ENCODE data around the gene TTLL10.
A peak's percentile ranks its signal among the peaks of the same experiment; 100 is the strongest.

Gene TTLL10

GRCh38 chr1:1223321-1223720 lies 49.6 kb downstream of the TTLL10 start:
- no peak for DNase-seq

- no peak for DNase-seq
Measured at GRCh38 chr1:1223891-1224290, 50.2 kb downstream of the TTLL10 start.

GRCh38 chr1:1225238-1225845 lies 51.7 kb downstream of the TTLL10 start:
- no peak for DNase-seq

GRCh38 chr1:1225913-1226312 lies 52.2 kb downstream of the TTLL10 start:
- no peak for DNase-seq

GRCh38 chr1:1226566-1227362 lies 53.1 kb downstream of the TTLL10 start:
- DNase-seq: no peak

GRCh38 chr1:1227386-1227785 lies 53.7 kb downstream of the TTLL10 start:
- no peak for DNase-seq

- no peak for DNase-seq
Measured at GRCh38 chr1:1228187-1228586, 54.5 kb downstream of the TTLL10 start.

GRCh38 chr1:1228596-1229321 lies 55.1 kb downstream of the TTLL10 start:
- DNase-seq: no peak

- no peak for DNase-seq
Measured at GRCh38 chr1:1229770-1230169, 56.1 kb downstream of the TTLL10 start.

- peak; percentile 39 for DNase-seq
Measured at GRCh38 chr1:1230656-1231399, 57.1 kb downstream of the TTLL10 start.

- DNase-seq: peak; percentile 97
Measured at GRCh38 chr1:1231400-1232207, 57.9 kb downstream of the TTLL10 start, which contains the start of gene SDF4. Gene SDF4 (minus strand): TSS chr1:1232001. CDS start chr1:1228772, 3,229 bp downstream.

GRCh38 chr1:1232208-1232795 lies 58.6 kb downstream of the TTLL10 start, which contains the start of gene B3GALT6:
Gene B3GALT6 (plus strand): TSS chr1:1232237. CDS start chr1:1232279, 42 bp downstream.
- DNase-seq: no peak

GRCh38 chr1:1232796-1233566 lies 59.3 kb downstream of the TTLL10 start:
- DNase-seq: no peak

- DNase-seq: no peak
Measured at GRCh38 chr1:1233567-1233892, 59.9 kb downstream of the TTLL10 start.

GRCh38 chr1:1234180-1234808 lies 60.6 kb downstream of the TTLL10 start:
- DNase-seq: no peak

- no peak for DNase-seq
Measured at GRCh38 chr1:1235016-1235744, 61.5 kb downstream of the TTLL10 start.

GRCh38 chr1:1236176-1236763 lies 62.6 kb downstream of the TTLL10 start:
- DNase-seq: no peak

- no peak for DNase-seq
Measured at GRCh38 chr1:1236945-1237873, 63.5 kb downstream of the TTLL10 start.

Measured in NCI-H82 (cell line).